ENCODE measurements around the gene PPTC7.
"Not testable (repeated sequence)": the region's sequence is repeated elsewhere in the genome, so short reads cannot be mapped to it uniquely, and the experiment has no call there.

PPTC7 gene

DNA sequence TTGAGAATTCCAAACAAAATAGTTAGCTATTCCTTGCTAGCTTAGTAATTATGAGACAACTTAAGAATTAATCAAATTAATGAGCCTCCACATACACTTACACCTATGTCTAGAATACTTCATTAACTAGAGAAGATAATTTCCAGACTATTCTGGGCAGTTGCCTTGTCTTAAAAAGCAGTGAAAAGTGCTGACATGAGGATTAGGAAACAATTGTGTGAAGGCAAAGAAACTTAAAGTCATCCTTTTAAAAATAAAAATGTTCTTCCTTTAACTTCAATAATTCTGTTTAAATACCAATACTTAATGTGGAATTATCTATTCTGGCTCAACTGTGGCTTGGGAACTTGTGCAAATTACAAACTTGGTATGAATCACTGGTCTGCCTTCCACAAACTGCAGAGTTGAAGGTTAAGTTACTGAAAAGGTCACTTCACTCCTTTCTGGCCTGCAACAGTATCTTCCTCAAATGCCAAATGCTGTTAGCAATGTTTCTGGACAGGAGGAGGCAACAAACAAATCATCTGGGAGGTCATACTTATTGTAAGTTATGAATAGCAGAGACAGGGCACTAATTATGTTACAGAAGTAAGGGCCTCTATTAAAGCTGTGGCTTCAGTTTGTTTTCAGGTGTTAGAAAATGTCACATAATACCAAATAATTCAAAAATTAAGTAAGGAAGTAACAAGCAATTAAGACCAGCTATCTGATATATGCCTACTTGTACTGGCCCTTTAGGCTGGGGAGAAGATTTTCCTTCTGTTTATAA, 19.2 kb downstream of the PPTC7 start:
- in situ Hi-C loops (cut with MboI; ENCODE audit: low sequenced_read_pairs), result no loop called here

- in situ Hi-C loops (cut with MboI; ENCODE audit: low sequenced_read_pairs), result not testable (repeated sequence)
Observed at GRCh38 chr12:110562386-110562785, 20.7 kb downstream of the PPTC7 start.

DNA sequence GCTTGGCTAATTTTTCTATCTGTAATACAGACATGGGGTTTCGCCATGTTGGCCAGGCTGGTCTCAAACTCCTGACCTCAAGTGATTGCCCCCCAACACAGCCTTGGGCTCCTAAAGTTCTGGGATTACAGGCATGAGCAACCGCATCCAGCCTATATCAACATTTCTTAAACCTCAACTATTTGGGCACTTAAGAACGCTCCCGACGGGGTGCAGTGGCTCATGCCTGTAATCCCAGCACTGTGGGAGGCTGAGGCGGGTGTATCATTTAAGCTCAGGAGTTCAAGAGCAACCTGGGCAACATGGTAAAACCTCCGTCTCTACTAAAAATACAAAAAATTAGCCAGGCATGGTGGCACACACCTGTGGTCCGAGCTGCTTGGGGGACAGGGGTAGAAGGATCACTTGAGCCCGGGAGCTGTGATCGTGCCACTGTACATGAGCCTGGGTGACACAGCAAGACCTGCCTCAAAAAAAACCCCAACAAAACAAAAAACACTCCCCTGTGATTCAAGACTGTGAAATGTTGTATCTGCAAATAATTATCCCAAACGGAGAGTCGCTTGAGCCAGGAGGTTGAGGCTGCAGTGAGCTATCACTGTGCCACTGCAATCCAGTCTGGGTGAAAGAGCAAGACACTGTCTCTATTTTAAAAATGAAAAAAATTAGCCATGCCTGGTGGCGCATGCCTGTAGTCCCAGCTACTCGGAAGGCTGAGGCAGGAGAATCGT, 21.5 kb downstream of the PPTC7 start:
- in situ Hi-C loops (cut with MboI; ENCODE audit: low sequenced_read_pairs), result no loop called here

DNA sequence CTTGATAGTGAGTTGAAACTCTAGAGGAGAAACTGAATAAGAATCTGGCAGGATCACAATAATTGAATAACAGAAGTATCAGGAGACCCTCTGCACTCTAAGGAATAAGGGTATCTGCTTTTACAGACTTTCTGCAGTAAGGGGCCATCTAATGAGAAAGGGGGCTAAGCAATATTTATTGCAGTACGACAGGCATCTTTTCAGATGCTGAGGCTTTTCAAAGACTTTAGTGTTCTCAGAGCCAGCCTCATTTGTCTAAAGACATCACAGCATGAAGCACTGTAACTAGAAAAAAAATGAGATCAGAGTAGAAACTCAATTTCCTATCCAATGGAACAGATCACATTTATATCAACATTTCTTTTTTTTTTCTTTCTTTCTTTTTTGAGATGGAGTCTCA, 22.2 kb downstream of the PPTC7 start:
- in situ Hi-C loops (cut with MboI; ENCODE audit: low sequenced_read_pairs), result no loop called here

DNA sequence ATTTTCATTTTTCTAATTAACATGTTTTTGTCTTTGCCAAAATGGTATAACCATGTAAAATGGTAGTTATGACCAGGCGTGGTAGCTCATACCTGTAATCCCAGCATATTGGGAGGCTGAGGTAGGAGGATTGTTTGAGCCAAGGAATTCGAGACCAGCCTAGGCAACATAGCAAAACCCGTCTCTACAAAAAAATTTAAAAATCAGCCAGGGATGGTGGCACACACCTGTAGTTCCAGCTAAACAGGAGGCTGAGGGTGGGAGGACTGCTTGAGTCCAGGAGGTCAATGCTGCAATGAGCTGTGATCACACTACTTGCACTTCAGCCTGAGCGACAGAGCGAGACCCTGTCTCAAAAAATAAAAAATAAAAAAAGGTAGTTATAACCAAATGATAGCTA, 23.1 kb downstream of the PPTC7 start:
- in situ Hi-C loops (cut with MboI; ENCODE audit: low sequenced_read_pairs), result no loop called here

GRCh38 chr12:110558945-110559344, 24.2 kb downstream of the PPTC7 start:
- in situ Hi-C loops (cut with MboI; ENCODE audit: low sequenced_read_pairs), result not testable (repeated sequence)

DNA sequence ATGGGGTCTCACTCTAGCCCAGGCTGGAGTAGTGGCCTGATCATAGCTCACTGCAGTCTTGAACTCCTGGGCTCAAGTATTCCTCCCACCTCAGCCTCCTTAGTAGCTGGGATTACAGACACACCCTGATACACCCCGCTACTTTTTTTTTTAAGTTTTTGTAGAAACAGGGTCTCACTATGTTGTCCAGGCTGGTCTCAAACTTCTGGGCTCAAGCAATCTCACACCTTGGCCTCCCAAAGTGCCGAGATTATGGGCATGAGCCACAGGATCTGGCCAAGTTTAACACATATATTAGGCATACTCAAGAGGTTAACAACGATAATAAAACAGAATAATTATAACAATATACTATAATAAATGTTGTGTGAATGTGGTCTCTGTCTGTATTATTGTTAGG, 25.8 kb downstream of the PPTC7 start:
- in situ Hi-C loops (cut with MboI; ENCODE audit: low sequenced_read_pairs), result no loop called here

- in situ Hi-C loops (cut with MboI; ENCODE audit: low sequenced_read_pairs), result no loop called here
Observed at GRCh38 chr12:110556705-110557104, 26.4 kb downstream of the PPTC7 start.

DNA sequence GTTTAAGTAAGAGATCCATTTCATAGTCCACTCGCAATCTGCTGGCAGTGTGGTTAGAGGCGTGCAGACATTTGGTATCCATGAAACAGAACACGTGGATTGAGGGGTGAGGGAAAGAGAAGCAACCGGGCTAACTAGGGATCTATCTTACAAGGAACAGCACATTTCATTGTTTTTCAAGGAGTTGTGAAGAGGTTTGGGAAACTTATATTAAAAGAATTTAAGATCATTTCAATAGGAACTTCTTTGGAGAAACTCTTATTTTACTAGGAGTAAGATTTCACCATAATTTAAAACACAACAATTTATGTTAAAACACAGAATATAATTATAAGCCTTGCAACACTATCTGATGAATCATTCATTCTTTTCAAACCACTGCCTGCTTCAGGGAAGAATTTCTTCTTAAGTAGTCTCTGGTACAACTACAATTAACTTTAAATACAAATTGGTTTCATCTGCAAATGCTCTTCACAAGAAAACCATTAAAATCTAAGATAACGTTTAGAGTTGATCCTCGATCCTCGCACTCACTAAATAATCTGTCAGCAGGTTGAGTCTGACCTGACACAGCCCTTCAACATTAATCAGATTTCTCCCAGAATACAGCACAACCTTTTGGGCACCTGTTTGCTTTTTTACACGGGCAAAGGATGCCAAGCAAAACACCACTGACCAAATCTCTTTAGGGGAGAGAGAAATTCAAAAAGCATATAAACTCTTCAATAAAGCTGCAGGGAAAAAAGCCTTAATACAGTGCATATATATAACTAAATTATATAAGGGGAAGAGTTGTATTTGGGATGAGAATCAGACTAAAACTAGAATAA, 27.3 kb downstream of the PPTC7 start:
- in situ Hi-C loops (cut with MboI; ENCODE audit: low sequenced_read_pairs), result no loop called here

DNA sequence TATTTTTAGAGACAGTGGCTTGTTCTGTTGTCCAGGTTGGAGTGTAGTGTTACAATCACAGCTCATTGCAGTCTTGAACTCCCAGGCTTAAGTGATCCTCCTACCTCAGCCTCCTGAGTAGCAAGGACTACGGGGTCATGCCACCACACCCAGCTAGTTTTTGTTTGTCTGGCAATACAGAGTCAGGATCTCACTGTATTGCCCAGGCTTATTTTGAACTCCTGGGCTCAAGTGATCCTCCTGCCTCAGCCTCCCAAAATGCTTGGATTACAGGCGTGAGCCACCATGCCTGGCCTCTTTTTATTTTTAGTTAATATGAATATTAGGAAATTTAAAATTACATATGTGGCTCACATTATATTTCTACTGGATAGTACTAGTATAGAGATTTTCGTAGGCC, 28.9 kb downstream of the PPTC7 start:
- in situ Hi-C loops (cut with MboI; ENCODE audit: low sequenced_read_pairs), result no loop called here

- in situ Hi-C loops (cut with MboI; ENCODE audit: low sequenced_read_pairs), result no loop called here
Observed at GRCh38 chr12:110550981-110551380, 32.1 kb downstream of the PPTC7 start.

GRCh38 chr12:110549716-110550115, 33.4 kb downstream of the PPTC7 start:
- in situ Hi-C loops (cut with MboI; ENCODE audit: low sequenced_read_pairs), result no loop called here

DNA sequence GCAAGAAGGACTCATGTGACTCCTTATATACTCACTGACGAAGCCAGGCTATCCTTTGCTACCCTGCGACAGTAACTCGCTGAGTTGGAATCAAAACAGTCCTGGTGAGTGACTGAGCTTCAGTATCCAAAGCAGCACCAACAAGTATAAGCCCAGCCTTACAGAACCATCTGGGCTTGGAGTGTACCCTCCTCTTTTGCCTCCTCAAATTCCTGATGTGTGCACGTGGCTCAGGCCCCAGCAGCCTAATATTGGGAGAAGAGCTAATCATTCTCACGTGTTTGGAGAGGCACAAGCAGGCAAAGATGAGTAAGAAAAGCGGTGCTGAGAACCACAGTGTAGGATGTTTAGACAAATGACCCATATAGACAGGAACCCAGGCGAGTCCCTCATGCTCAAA, 34.4 kb downstream of the PPTC7 start:
- in situ Hi-C loops (cut with MboI; ENCODE audit: low sequenced_read_pairs), result no loop called here

GRCh38 chr12:110547090-110547489, 36.0 kb downstream of the PPTC7 start:
- in situ Hi-C loops (cut with MboI; ENCODE audit: low sequenced_read_pairs), result no loop called here

GRCh38 chr12:110546339-110546738, 36.8 kb downstream of the PPTC7 start:
- in situ Hi-C loops (cut with MboI; ENCODE audit: low sequenced_read_pairs), result no loop called here

DNA sequence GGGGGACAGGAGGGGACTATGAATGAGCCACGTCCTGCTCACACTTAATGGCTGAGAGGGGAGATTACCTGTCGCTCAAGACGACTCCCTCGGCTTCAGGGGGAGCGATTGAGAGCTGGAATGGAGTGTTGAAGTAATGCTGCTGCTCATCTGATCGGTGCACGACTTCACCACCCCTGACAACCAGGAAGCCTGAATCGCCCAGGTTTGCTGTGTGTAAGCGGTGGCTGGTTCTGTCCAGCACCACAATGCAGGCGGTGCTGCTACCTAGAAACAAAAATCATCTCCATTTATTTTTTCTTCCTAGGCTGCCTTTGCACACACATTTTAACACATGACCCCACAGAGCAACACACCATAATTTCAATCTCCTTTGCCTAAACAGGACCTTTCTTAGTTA, 37.3 kb downstream of the PPTC7 start:
- in situ Hi-C loops (cut with MboI; ENCODE audit: low sequenced_read_pairs), result no loop called here

- in situ Hi-C loops (cut with MboI; ENCODE audit: low sequenced_read_pairs), result not testable (repeated sequence)
Observed at GRCh38 chr12:110545259-110545658, 37.9 kb downstream of the PPTC7 start.

- in situ Hi-C loops (cut with MboI; ENCODE audit: low sequenced_read_pairs), result no loop called here
Observed at GRCh38 chr12:110543965-110544364, 39.2 kb downstream of the PPTC7 start.

DNA sequence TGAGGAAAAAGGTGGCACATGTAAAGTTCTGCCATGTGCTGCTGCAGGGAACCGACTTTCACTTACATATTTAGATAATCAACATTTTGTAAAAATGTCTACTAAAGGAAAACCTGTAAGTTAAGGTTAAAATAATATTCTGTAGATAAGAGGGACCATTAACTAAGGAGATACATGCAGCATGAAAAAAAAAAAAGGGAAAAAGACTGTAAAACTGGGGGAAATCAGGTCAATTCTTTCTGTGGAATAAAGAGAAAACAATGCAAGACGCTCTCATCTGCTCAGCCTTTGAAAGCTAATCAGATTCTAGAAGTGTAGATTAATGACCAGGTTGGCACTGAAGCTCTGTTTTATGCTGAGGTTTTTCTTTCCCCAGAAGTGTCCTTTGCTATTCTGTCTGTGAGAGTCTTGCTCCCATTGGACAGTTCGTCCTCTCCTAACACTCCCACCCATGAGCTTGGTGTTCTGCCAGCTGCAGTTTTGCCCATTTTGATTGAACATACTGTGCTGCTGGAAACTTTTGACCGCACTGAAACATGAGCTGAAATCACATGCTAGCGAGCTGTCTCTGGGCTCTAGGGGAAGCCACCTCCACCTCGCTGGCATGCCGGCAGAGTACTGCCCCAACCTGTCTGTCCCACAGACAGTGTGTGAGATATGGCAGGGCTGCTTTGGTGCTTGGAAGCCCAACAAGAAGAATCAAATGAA, 39.7 kb downstream of the PPTC7 start:
- in situ Hi-C loops (cut with MboI; ENCODE audit: low sequenced_read_pairs), result no loop called here

- in situ Hi-C loops (cut with MboI; ENCODE audit: low sequenced_read_pairs), result no loop called here
Observed at GRCh38 chr12:110540048-110540447, 43.1 kb downstream of the PPTC7 start.

Measured in HL-60/S4 (cell line).